Gastrocnemius medialis (tissue), 4 donors: ENCODE data around the gene TMEM181. TPM values are rescaled to one million over a fixed set of nuclear protein-coding genes. Genes with fewer than 3 reads are reported as not detected.

ENCODE experiments used
- ATAC-seq, 2 donors: fragments of 150-250 bp; one replicate each; pipeline ENCODE4 v1.9.1; 2016
- DNase-seq, 2 donors: peaks; one replicate each; pipeline ENCODE4 v3.0.0-alpha.2; 2019
- H3K27ac ChIP-seq, 4 donors: fragments of 200-600 bp; sonication (generic); 1 replicate in 1 of 4; 2 replicates in 3 of 4; pipeline ENCODE4 v1.5.1; 2016 to 2018; ENCODE audit warnings: mild to moderate bottlenecking in 2 of 4, moderate library complexity in 1 of 4
- H3K27me3 ChIP-seq, 3 donors: fragments of 200-600 bp; sonication (generic) in 2 of 3; 1 replicate in 1 of 3; 2 replicates in 2 of 3; pipeline versions ENCODE4 v1.5.1 to v1.6.0; 2016 to 2019; ENCODE audit warnings: mild to moderate bottlenecking in 1 of 3, moderate library complexity in 1 of 3
- H3K36me3 ChIP-seq, 2 donors: fragments of 200-600 bp; sonication (generic) in 1 of 2; one replicate each; pipeline ENCODE4 v1.5.1; 2017 to 2018
- H3K4me1 ChIP-seq, 2 donors: fragments of 200-600 bp; sonication (generic) in 1 of 2; one replicate each; pipeline ENCODE4 v1.5.1; 2016 to 2017; ENCODE audit warnings: mild to moderate bottlenecking in 2 of 2
- H3K4me3 ChIP-seq, 4 donors: fragments of 200-600 bp; sonication (generic) in 3 of 4; 1 replicate in 1 of 4; 2 replicates in 3 of 4; pipeline ENCODE4 v1.5.1; 2016 to 2019; ENCODE audit warnings: mild to moderate bottlenecking in 2 of 4
- H3K9me3 ChIP-seq, 3 donors: fragments of 200-600 bp; sonication (generic) in 2 of 3; 1 replicate in 1 of 3; 2 replicates in 2 of 3; pipeline ENCODE4 v1.5.1; 2016 to 2019
- POLR2A ChIP-seq, 2 donors: fragments of 450-650 bp; IDR thresholded peaks; one replicate each; pipeline ENCODE4 v1.6.1; 2017; ENCODE audit warnings: antibody characterized with exemption in 2 of 2, mild to moderate bottlenecking in 2 of 2, moderate library complexity in 2 of 2
- in situ Hi-C, 4 donors: fragments of 200-750 bp; cut with MboI; loops; one replicate each; pipeline versions ENCODE4 v1.15.0 to v1.8.0; 2017; ENCODE audit warnings: low sequenced_read_pairs in 4 of 4
- intact Hi-C: fragments of 100-400 bp; cut with DNase I; formaldehyde crosslinking; loops from one replicate; pipeline ENCODE4 v1.15.1; 2023; ENCODE audit warnings: low total_unique reads
- total RNA-seq, 4 donors: library from RNA; depleted of rRNA; stranded (reverse); fragments of >200 nt; gene quantifications; one replicate each; pipeline versions ENCODE4 v1.1.0 to v1.2.3, GENCODE V29; 2016
- TF ChIP-seq, protein P1 (sequence below), 5 experiments: fragments of 450-650 bp in 3 of 5; fragments of 200-600 bp in 2 of 5; sonication (generic) in 2 of 5; IDR thresholded peaks in 4 of 5; conservative IDR thresholded peaks in 1 of 5; 1 replicate in 4 of 5; 2 replicates in 1 of 5; pipeline ENCODE4 v1.5.1; 2016 to 2019; ENCODE audit warnings: antibody characterized with exemption in 5 of 5, mild to moderate bottlenecking in 3 of 5, moderate library complexity in 3 of 5

Gene TMEM181
- total RNA-seq, 4 donors from 2014 or later: 12.1 to 17.9 (median 12.9) TPM

DNA sequence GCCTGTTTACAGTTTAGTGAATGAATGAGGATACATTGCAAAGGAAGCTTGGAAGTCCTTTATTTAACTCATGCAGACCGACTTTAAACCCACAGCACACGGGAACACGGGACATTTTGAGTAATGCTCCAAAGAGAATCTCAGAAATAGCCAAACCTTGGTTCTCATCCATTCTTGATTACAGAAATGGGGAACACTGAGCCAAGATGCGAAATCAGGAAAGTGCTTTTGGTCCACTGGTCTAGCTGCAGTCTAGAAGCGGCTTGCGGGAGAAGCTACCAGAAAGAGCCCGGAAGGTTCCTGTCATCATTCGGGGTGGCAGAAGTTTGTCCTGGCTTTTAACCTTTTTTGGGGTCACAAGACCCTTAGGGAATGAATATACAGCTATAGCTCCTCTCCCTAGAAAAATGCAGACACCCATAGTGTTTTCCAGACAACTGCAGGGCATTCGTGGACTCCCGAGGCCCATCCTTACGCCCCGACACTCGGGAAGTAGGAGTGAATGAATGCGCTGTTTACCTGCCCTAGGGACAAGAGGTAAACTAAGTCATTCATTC lies 475 bp upstream of the TMEM181 start:
- H3K4me1 ChIP-seq: peaks cover 11 to 18% of the 10 kb centered on the region in 2 donors
- ATAC-seq: no peak
- H3K27me3 ChIP-seq: no peaks in the 10 kb centered on the region
- DNase-seq: no peak
- in situ Hi-C loops (no loop called here), intact Hi-C loops (no loop called here)
- H3K36me3 ChIP-seq: no peaks in the 10 kb centered on the region
- TF ChIP-seq, protein P1, sequence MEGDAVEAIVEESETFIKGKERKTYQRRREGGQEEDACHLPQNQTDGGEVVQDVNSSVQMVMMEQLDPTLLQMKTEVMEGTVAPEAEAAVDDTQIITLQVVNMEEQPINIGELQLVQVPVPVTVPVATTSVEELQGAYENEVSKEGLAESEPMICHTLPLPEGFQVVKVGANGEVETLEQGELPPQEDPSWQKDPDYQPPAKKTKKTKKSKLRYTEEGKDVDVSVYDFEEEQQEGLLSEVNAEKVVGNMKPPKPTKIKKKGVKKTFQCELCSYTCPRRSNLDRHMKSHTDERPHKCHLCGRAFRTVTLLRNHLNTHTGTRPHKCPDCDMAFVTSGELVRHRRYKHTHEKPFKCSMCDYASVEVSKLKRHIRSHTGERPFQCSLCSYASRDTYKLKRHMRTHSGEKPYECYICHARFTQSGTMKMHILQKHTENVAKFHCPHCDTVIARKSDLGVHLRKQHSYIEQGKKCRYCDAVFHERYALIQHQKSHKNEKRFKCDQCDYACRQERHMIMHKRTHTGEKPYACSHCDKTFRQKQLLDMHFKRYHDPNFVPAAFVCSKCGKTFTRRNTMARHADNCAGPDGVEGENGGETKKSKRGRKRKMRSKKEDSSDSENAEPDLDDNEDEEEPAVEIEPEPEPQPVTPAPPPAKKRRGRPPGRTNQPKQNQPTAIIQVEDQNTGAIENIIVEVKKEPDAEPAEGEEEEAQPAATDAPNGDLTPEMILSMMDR (IDR thresholded peaks at IDR 0.05 in 4 of 5, conservative IDR thresholded peaks at IDR 0.05 in 1 of 5): no peak
- no peak for TF ChIP-seq POLR2A (IDR thresholded peaks at IDR 0.05)
- H3K9me3 ChIP-seq: no peaks in the 10 kb centered on the region
- H3K27ac ChIP-seq: peak overlapping the region; percentile 84 to 90 (median 90)
- H3K4me3 ChIP-seq: peak overlapping the region; percentile 80 to 92 (median 86)

DNA sequence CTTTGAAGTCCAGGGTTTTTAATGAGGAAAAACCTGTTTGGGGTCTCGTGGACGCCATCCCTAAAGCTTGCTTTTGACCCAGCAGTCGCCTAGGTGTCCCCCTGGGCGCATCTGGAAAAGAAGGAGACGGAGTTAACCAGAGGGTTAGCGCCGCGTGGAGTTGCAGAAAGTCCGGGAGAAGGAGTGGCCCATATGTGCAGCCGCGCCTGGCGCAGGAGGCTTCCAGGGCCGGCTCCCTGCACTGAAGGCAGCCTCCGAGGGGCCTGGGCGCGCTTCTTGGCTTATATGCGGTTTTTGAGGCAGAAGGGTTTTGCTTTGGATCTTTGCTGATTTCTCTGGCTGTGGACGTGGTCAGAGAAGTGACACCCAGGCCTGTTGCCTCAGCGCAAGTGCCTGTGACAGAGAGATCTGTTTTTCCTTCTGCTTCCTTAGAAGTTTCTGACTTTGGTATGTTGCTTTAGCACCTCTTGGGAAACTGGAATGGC lies 987 bp downstream of the TMEM181 start:
- in situ Hi-C loops (no loop called here), intact Hi-C loops (loop anchor here (1.0 kb wide), 1 partner anchor 330 kb away; no protein-coding TSS in a partner anchor)
- H3K4me1 ChIP-seq: peaks cover 11 to 15% of the 10 kb centered on the region in 2 donors
- H3K4me3 ChIP-seq: peak overlapping the region; percentile 80 to 92 (median 86)
- TF ChIP-seq, protein P1 (IDR thresholded peaks at IDR 0.05 in 4 of 5, conservative IDR thresholded peaks at IDR 0.05 in 1 of 5): no peak
- no peak for TF ChIP-seq POLR2A (IDR thresholded peaks at IDR 0.05)
- no peaks in the 10 kb centered on the region for H3K9me3 ChIP-seq
- H3K27me3 ChIP-seq: no peaks in the 10 kb centered on the region
- peak; percentile 37 to 42 for ATAC-seq
- DNase-seq: no peak
- no peaks in the 10 kb centered on the region for H3K36me3 ChIP-seq
- peak overlapping the region; percentile 84 to 90 (median 90) for H3K27ac ChIP-seq

DNA sequence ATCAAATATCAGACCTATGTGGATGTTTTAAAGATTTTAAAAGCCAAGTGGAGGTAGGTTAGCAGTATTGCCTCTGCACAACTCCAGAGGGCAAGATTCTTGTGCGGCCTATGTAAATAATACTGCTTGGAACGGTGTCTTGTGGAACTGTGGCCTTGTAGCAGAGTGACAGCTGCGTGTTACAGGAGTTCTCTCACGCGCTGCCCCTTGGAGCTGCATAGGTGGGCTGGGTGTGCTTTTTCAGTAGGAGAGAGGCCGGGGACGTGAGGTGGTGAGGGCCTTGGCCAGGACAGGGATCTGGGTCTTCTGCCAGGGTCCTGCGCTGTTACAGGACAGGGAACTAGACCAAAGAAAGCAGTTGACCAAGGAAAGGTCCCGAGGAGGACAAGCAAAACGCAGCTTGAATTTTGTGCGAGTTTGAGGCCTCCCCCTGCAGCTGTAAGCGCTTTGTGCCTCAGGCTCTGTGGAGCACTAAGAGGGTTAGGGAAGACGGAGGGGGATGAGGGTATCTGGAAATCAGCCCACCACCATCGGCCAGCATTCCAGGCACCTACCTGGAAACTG lies 1.5 kb downstream of the TMEM181 start:
- no peak for ATAC-seq
- no peaks in the 10 kb centered on the region for H3K9me3 ChIP-seq
- no peaks in the 10 kb centered on the region for H3K27me3 ChIP-seq
- H3K27ac ChIP-seq: no peak overlapping the region
- in situ Hi-C loops (no loop called here), intact Hi-C loops (no loop called here)
- peak overlapping the region; percentile 80 to 92 (median 86) for H3K4me3 ChIP-seq
- peaks cover 11 to 15% of the 10 kb centered on the region in 2 donors for H3K4me1 ChIP-seq
- H3K36me3 ChIP-seq: no peaks in the 10 kb centered on the region
- no peak for TF ChIP-seq POLR2A (IDR thresholded peaks at IDR 0.05)
- TF ChIP-seq, protein P1 (IDR thresholded peaks at IDR 0.05 in 4 of 5, conservative IDR thresholded peaks at IDR 0.05 in 1 of 5): no peak
- no peak for DNase-seq

DNA sequence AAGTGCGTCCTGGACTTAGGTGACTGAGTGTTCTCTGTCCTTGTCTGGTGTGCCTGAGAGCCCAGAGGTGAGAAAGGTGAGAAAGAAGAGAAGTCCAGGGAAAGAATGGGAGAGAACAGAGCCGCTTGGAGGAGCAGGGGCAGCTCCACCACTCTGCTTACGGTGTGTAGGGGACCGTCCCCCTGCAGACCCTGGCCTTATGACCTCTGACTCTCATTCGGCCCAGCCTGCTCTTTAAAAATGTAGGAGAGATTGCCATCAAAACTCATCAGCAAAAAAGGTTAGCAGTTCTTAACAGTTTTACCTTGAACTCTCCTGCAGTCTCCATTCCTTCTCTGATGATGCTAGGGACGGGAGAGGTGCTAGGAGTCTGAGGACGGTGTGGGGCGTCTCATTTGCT lies 2.0 kb downstream of the TMEM181 start:
- no peaks in the 10 kb centered on the region for H3K9me3 ChIP-seq
- ATAC-seq (no peak), DNase-seq (no peak)
- H3K36me3 ChIP-seq: no peaks in the 10 kb centered on the region
- H3K4me3 ChIP-seq: peak overlapping the region in 1 of 4 donors; percentile 80
- in situ Hi-C loops: no loop called here
- no peak overlapping the region for H3K27ac ChIP-seq
- intact Hi-C loops: no loop called here
- peaks cover 11 to 15% of the 10 kb centered on the region in 2 donors for H3K4me1 ChIP-seq
- H3K27me3 ChIP-seq: no peaks in the 10 kb centered on the region
- TF ChIP-seq POLR2A (IDR thresholded peaks at IDR 0.05): no peak
- TF ChIP-seq, protein P1 (IDR thresholded peaks at IDR 0.05 in 4 of 5, conservative IDR thresholded peaks at IDR 0.05 in 1 of 5): no peak
